Type B pancreatic cell (in vitro differentiated cells): Measurements from ENCODE around the gene DHRS4. TPM values are rescaled to one million over a fixed set of nuclear protein-coding genes. Genes with fewer than 3 reads are reported as not detected.
"Not testable (repeated sequence)": the region's sequence is repeated elsewhere in the genome, so short reads cannot be mapped to it uniquely, and the experiment has no call there.

ENCODE experiments used
- DNase-seq: peaks from one replicate; pipeline ENCODE4 v3.0.0; 2021; ENCODE audit warnings: mixed read lengths; ENCODE audit not compliant: unreplicated experiment; ENCODE audit errors: extremely low spot score
- H3K27ac Mint-ChIP-seq: 2 replicates; pipeline ENCODE4 v1.8.0; 2021; ENCODE audit warnings: mild to moderate bottlenecking, mixed read lengths
- H3K27me3 Mint-ChIP-seq: 2 replicates; pipeline ENCODE4 v1.8.0; 2021; ENCODE audit warnings: mixed read lengths
- H3K36me3 Mint-ChIP-seq: 2 replicates; pipeline ENCODE4 v1.8.0; 2021; ENCODE audit warnings: mixed read lengths
- H3K4me1 Mint-ChIP-seq: one replicate; pipeline ENCODE4 v1.8.0; 2021; ENCODE audit warnings: mixed read lengths; ENCODE audit not compliant: unreplicated experiment
- H3K4me3 Mint-ChIP-seq: 2 replicates; pipeline ENCODE4 v1.8.0; 2021; ENCODE audit warnings: mild to moderate bottlenecking, mixed read lengths
- H3K9me3 Mint-ChIP-seq: 2 replicates; pipeline ENCODE4 v1.8.0; 2021; ENCODE audit warnings: mixed read lengths
- CTCF ChIP-seq: fragments of 200-600 bp; sonication (generic); conservative IDR thresholded peaks from 2 replicates; pipeline ENCODE4 v1.5.0; 2021; ENCODE audit warnings: antibody characterized with exemption, mild to moderate bottlenecking
- total RNA-seq: library from RNA; stranded (reverse); gene quantifications from 2 replicates; pipeline ENCODE4 v1.2.1, GENCODE V29; 2021; ENCODE audit warnings: low replicate concordance

DHRS4 gene
- total RNA-seq, 1 donor from 2014 or later: 18.8 TPM

GRCh38 chr14:23951590-23952201 is 1.9 kb upstream of the DHRS4 start:
- DNase-seq: no peak
- H3K4me1 Mint-ChIP-seq: peaks cover 14% of the 10 kb centered on the region
- peaks cover 12% of the 10 kb centered on the region for H3K36me3 Mint-ChIP-seq
- peak overlapping the region; percentile 99 for H3K4me3 Mint-ChIP-seq
- peaks cover under 1% of the 10 kb centered on the region for H3K9me3 Mint-ChIP-seq
- H3K27ac Mint-ChIP-seq: no peak overlapping the region
- TF ChIP-seq CTCF: no peak
- H3K27me3 Mint-ChIP-seq: no peaks in the 10 kb centered on the region

GRCh38 chr14:23953116-23953463 is 480 bp upstream of the DHRS4 start:
- not testable (repeated sequence) for H3K9me3 Mint-ChIP-seq, H3K27ac Mint-ChIP-seq, H3K27me3 Mint-ChIP-seq, DNase-seq
- Mint-ChIP-seq H3K4me3 (peak overlapping the region; percentile 99), H3K36me3 (peaks cover 12% of the 10 kb centered on the region), H3K4me1 (peaks cover 14% of the 10 kb centered on the region)

GRCh38 chr14:23954279-23954614 is 677 bp downstream of the DHRS4 start:
- H3K27ac Mint-ChIP-seq: peak overlapping the region; percentile 92
- not testable (repeated sequence) for H3K36me3 Mint-ChIP-seq, DNase-seq, H3K27me3 Mint-ChIP-seq, H3K9me3 Mint-ChIP-seq
- H3K4me3 Mint-ChIP-seq: peak overlapping the region; percentile 99
- H3K4me1 Mint-ChIP-seq: peaks cover 14% of the 10 kb centered on the region
- peak; percentile 40 for TF ChIP-seq CTCF

- not testable (repeated sequence) for H3K36me3 Mint-ChIP-seq, H3K9me3 Mint-ChIP-seq, DNase-seq, H3K27ac Mint-ChIP-seq, H3K27me3 Mint-ChIP-seq, H3K4me3 Mint-ChIP-seq
- peaks cover 14% of the 10 kb centered on the region for H3K4me1 Mint-ChIP-seq
These were observed 1.4 kb downstream of the DHRS4 start for GRCh38 chr14:23954965-23955364.

- H3K27me3 Mint-ChIP-seq, H3K9me3 Mint-ChIP-seq, H3K27ac Mint-ChIP-seq, DNase-seq, H3K36me3 Mint-ChIP-seq, H3K4me3 Mint-ChIP-seq: not testable (repeated sequence)
- H3K4me1 Mint-ChIP-seq: peaks cover 14% of the 10 kb centered on the region
These were observed 2.2 kb downstream of the DHRS4 start for GRCh38 chr14:23955811-23956210.

GRCh38 chr14:23957913-23958569 is 4.5 kb downstream of the DHRS4 start:
- H3K27me3 Mint-ChIP-seq, H3K27ac Mint-ChIP-seq, H3K4me3 Mint-ChIP-seq, DNase-seq, H3K9me3 Mint-ChIP-seq, H3K4me1 Mint-ChIP-seq, H3K36me3 Mint-ChIP-seq: not testable (repeated sequence)

GRCh38 chr14:23960899-23961298 is 7.3 kb downstream of the DHRS4 start:
- not testable (repeated sequence) for H3K27me3 Mint-ChIP-seq, H3K4me3 Mint-ChIP-seq, H3K27ac Mint-ChIP-seq, DNase-seq, H3K36me3 Mint-ChIP-seq, H3K4me1 Mint-ChIP-seq, H3K9me3 Mint-ChIP-seq

GRCh38 chr14:23961704-23962103 is 8.1 kb downstream of the DHRS4 start:
- H3K36me3 Mint-ChIP-seq, H3K4me1 Mint-ChIP-seq, H3K27me3 Mint-ChIP-seq: not testable (repeated sequence)

GRCh38 chr14:23969130-23969480 is 15.5 kb downstream of the DHRS4 start:
- H3K27me3 Mint-ChIP-seq, DNase-seq, H3K36me3 Mint-ChIP-seq, H3K27ac Mint-ChIP-seq, H3K4me3 Mint-ChIP-seq, H3K9me3 Mint-ChIP-seq, H3K4me1 Mint-ChIP-seq: not testable (repeated sequence)

More at GRCh38 chr14:23961704-23962103, 8.1 kb downstream of the DHRS4 start:
- DNase-seq, H3K4me3 Mint-ChIP-seq, H3K9me3 Mint-ChIP-seq, H3K27ac Mint-ChIP-seq: not testable (repeated sequence)

GRCh38 chr14:23969481-23970282 is 16.1 kb downstream of the DHRS4 start:
- H3K36me3 Mint-ChIP-seq, H3K27me3 Mint-ChIP-seq, H3K4me3 Mint-ChIP-seq, H3K4me1 Mint-ChIP-seq, H3K27ac Mint-ChIP-seq, H3K9me3 Mint-ChIP-seq: not testable (repeated sequence)
- DNase-seq: peak; percentile 73

- not testable (repeated sequence) for DNase-seq, H3K4me3 Mint-ChIP-seq, H3K27me3 Mint-ChIP-seq, H3K36me3 Mint-ChIP-seq, H3K27ac Mint-ChIP-seq, H3K4me1 Mint-ChIP-seq, H3K9me3 Mint-ChIP-seq
These were observed 16.7 kb downstream of the DHRS4 start for GRCh38 chr14:23970283-23970659.

- not testable (repeated sequence) for H3K36me3 Mint-ChIP-seq, H3K4me1 Mint-ChIP-seq, DNase-seq, H3K27me3 Mint-ChIP-seq, H3K4me3 Mint-ChIP-seq, H3K27ac Mint-ChIP-seq, H3K9me3 Mint-ChIP-seq
These were observed 19.6 kb downstream of the DHRS4 start for GRCh38 chr14:23973178-23973577.
